ENCODE measurements around the gene MYH9. TPM values are rescaled to one million over a fixed set of nuclear protein-coding genes. Genes with fewer than 3 reads are reported as not detected.
"Not testable (repeated sequence)": the region's sequence is repeated elsewhere in the genome, so short reads cannot be mapped to it uniquely, and the experiment has no call there.

The MYH9 gene
- total RNA-seq, 4 donors from 2014 or later, result 361 to 406 (median 386) TPM

DNA sequence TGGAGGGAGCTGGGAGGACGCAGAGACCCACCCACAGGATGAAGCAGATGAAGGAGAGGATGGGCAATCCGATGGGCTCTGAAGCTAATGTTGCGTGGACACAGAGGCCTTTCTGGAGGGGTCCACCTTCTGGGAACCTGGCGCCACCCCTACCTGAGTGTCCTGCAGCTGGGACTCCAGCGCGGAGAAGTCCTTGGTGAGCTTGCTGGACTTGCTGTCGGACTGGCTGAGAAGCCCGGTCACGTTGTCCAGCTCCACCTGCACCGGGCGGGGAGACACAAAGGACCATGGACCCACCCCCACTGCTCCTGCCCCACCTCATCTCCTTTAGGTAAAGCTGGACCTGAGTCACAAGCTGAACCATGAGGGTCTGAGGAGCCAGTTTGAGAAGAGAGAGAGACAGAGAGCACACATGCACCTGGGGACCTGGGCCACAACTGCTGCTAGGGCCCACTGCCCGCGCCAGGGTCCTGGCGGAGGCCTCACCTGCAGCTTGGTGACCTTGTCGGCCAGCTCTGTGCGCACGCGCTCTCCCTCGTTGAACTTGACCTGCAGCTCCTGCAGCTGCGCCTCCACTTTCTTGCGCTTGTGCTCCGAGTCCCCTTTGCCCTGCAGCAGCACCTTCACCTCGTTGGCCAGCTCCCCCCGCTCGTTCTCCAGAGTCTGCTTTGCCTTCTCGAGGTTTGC is 94.0 kb downstream of the MYH9 start:
- Histone ChIP-seq H3K36me3 (peaks cover 20 to 96% (median 81%) of the 10 kb centered on the region in 3 donors), H3K27ac (no peak overlapping the region)

DNA sequence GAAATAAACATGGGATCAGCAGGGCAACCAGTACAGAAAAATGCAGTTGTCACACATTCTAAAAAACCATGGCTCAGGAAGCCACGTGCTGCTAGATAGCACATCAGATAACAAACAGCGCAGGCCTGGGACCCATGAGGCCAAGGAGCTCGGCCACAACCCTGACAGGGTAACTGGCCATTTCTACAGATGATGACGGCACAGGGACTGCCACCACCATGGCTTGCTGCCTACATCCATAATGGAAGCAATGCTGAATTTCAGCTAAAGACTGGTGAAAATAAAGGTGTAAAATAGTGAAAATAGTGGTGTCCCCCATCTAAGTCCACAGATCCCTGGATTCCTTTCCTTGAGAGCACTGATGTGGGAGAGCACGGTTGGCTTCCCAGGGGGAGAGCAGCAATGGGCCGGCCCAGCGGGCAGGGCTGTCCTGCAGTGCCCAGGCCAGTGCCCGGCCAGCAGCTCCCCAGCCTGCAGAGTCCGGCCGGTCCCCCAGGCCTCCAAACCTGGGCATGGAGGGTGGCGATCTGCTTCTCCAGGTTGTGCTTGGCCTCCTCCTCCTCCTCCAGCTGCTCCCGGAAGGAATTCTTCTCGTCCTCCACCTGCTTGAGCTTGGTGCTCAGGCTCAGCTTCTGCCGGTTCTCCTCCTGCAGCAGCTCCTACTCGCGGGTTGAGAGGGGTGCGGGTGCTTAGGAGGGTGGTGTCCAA is 94.8 kb downstream of the MYH9 start:
- peaks cover 23 to 96% (median 82%) of the 10 kb centered on the region in 3 donors for H3K36me3 ChIP-seq
- DNase-seq (ENCODE audit: low spot score in 2 of 2), result no peak
- WGBS, 2 donors, result 86 to 95% methylated on average over 13 to 15 of the region's 17 CpGs
- TF ChIP-seq POLR2A (IDR thresholded peaks at IDR 0.05) (no peak), EP300 (IDR thresholded peaks at IDR 0.05) (no peak)
- TF ChIP-seq, protein P1, sequence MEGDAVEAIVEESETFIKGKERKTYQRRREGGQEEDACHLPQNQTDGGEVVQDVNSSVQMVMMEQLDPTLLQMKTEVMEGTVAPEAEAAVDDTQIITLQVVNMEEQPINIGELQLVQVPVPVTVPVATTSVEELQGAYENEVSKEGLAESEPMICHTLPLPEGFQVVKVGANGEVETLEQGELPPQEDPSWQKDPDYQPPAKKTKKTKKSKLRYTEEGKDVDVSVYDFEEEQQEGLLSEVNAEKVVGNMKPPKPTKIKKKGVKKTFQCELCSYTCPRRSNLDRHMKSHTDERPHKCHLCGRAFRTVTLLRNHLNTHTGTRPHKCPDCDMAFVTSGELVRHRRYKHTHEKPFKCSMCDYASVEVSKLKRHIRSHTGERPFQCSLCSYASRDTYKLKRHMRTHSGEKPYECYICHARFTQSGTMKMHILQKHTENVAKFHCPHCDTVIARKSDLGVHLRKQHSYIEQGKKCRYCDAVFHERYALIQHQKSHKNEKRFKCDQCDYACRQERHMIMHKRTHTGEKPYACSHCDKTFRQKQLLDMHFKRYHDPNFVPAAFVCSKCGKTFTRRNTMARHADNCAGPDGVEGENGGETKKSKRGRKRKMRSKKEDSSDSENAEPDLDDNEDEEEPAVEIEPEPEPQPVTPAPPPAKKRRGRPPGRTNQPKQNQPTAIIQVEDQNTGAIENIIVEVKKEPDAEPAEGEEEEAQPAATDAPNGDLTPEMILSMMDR (IDR thresholded peaks at IDR 0.05), result no peak
- no peaks in the 10 kb centered on the region for H3K27me3 ChIP-seq
- H3K9me3 ChIP-seq, result no peaks in the 10 kb centered on the region
- H3K4me1 ChIP-seq, result peaks cover 0 to 10% (median 0%) of the 10 kb centered on the region in 4 donors
- H3K4me3 ChIP-seq, result no peak overlapping the region
- H3K27ac ChIP-seq, result no peak overlapping the region

More for the DNA sequence above, 94.0 kb downstream of the MYH9 start:
- Histone ChIP-seq H3K4me1 (peaks cover 0 to 10% (median 0%) of the 10 kb centered on the region in 4 donors), H3K27me3 (no peaks in the 10 kb centered on the region), H3K9me3 (no peaks in the 10 kb centered on the region), H3K4me3 (no peak overlapping the region)
- TF ChIP-seq, protein P1 (IDR thresholded peaks at IDR 0.05), result no peak
- no peak for TF ChIP-seq POLR2A (IDR thresholded peaks at IDR 0.05)
- no peak for TF ChIP-seq EP300 (IDR thresholded peaks at IDR 0.05)
- 94% methylated on average over 24 to 26 of the region's 26 CpGs for WGBS, 2 donors
- DNase-seq (ENCODE audit: low spot score in 2 of 2), result no peak

DNA sequence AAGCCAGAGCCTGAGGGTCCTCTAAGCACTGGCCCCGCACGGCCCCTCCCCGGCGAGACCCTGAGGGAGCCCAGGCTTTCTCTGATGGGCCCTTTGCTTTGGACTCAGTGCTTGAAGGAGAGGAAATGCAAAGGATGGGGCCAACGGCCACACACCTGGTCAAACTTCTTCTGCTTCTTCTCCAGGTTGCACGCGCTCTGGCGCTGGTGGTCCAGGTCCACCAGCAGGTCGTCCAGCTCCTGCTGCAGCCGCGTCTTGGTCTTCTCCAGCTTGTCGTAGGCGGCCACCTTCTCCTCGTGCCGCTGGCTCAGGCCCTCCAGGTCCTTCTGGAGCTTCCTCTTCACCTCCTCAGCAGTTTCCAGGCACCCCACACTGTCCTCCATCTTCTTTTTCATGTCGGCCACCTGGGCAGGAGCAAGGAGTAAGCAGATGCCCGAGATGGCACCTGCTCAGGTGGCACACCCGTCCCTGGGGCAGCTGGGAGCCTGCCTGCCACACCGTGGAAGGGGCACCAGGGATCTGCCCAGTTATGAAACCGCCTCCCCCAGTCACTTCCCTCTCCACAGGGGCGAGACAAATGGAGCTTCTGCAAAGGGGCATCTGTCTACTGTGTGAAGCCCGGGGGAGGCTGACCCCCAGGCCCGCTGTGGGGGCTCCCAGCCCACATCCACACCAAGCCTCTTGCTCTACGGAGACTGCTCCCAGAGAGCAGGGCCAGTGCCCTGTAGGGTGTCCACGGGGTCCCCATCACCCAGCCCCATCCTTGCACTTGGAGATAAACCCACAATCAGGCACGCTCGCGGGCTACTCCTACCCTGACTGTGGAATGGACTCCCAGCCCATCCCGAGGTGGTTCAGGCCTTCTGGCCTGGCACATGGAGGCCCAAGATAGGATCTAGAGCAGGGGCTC is 95.7 kb downstream of the MYH9 start:
- WGBS, 2 donors, result 88 to 90% methylated on average over 22 to 29 of the region's 29 CpGs
- Histone ChIP-seq H3K4me3 (no peak overlapping the region), H3K27me3 (no peaks in the 10 kb centered on the region), H3K27ac (peak overlapping the region in 1 of 4 donors; percentile 29), H3K9me3 (no peaks in the 10 kb centered on the region), H3K4me1 (peaks cover 0 to 10% (median 0%) of the 10 kb centered on the region in 4 donors), H3K36me3 (peaks cover 23 to 96% (median 79%) of the 10 kb centered on the region in 3 donors)
- TF ChIP-seq, protein P1 (IDR thresholded peaks at IDR 0.05), result no peak
- TF ChIP-seq EP300 (IDR thresholded peaks at IDR 0.05) (no peak), POLR2A (IDR thresholded peaks at IDR 0.05) (no peak)
- no peak for DNase-seq (ENCODE audit: low spot score in 2 of 2)

DNA sequence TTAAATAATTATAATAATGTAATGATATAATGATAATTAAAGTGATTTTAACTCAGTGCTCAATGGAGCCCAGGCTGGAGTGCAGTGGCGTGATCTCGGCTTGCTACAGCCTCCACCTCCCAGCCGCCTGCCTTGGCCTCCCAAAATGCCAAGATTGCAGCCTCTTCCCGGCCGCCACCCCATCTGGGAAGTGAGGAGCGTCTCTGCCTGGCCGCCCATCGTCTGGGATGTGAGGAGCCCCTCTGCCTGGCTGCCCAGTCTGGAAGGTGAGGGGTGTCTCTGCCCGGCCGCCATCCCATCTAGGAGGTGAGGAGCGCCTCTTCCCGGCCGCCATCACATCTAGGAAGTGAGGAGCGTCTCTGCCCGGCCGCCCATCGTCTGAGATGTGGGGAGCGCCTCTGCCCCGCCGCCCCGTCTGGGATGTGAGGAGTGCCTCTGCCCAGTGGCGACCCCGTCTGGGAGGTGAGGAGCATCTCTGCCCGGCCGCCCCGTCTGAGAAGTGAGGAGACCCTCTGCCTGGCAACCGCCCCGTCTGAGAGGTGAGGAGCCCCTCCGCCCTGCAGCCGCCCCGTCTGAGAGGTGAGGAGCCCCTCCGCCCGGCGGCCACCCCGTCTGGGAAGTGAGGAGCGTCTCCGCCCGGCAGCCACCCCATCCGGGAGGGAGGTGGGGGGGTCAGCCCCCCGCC is 97.2 kb downstream of the MYH9 start:
- Histone ChIP-seq H3K4me1 (peaks cover 0 to 24% (median 4%) of the 10 kb centered on the region in 4 donors), H3K36me3 (peaks cover 23 to 96% (median 78%) of the 10 kb centered on the region in 3 donors)
- not testable (repeated sequence) for H3K4me3 ChIP-seq; H3K27ac ChIP-seq; DNase-seq (ENCODE audit: low spot score in 2 of 2); H3K27me3 ChIP-seq; H3K9me3 ChIP-seq
- WGBS, 2 donors, result 87 to 95% methylated on average over 2 to 11 of the region's 40 CpGs

DNA sequence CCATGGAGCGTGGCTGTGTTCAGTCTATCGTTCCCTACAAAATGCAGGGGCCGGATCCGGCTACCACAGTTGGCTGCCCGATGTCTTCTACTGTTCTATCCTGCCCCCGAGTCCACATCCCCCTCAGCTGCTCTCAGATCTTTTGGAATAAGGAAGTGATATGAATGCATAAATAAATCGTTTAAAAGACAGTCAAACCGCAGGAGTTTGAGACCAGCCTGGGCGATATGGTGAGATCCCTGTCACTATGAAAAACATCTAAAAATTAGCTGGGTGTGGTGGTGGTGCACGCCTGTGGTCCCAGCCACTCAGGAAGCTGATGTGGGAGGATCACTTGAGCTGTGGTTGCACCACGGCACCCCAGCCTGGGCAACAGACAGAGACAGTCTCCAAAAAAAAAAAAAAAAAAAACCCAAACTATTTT is 97.8 kb downstream of the MYH9 start:
- H3K27ac ChIP-seq; DNase-seq (ENCODE audit: low spot score in 2 of 2); H3K27me3 ChIP-seq; H3K4me3 ChIP-seq; H3K9me3 ChIP-seq: not testable (repeated sequence)
- Histone ChIP-seq H3K4me1 (peaks cover 0 to 29% (median 4%) of the 10 kb centered on the region in 4 donors), H3K36me3 (peaks cover 17 to 96% (median 78%) of the 10 kb centered on the region in 3 donors)
- 90 to 93% methylated on average over 11 of the region's 11 CpGs for WGBS, 2 donors
